ENCODE results near the gene AMT.
A peak's percentile ranks its signal among the peaks of the same experiment; 100 is the strongest.

Gene AMT

DNA sequence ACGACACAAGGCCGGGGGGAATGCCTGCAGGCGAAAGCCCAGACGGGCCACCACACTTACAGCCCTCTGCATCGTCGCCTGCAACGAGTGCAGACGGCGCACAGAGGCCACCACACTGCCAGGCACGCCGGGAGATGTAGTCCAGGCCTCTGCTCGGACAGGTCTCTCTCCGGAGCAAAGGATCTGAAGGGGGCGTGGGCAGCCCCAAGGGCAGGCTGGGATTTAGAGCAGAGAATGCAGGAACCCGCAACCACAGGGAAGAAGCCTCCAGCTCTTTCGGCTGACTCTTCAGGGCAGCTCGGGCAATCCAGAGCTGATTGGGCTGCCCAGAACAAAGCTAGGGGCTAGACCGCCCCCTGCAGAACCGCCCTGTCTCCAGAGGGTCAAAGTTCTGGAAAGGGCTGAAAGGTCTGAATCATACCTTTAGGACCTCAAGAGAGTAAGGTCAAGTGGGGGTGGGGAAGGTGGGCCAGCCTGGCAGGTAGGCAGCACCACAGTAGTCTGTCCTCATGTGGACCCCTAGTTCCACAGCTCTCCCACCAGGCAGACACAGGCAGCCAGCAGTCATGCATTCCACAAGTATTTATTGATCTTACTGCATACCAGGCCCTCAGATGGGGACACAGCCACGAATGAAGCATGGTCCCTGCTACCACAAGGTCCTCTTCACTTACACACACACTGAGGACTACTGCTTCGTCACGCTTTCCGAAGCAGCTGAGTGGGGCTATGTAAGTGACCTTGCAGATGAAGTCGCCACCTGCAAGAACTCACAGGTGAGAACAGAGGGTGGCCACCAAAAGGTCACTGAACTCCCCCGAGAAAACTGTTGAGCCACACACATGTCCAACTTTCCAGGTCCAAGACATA is at the start of gene AMT:
Gene AMT, minus strand, starts transcription at position 95 of the 870 bp plus-strand sequence. Its CDS starts 23 bp downstream, at position 72.
- no peak for DNase-seq

DNA sequence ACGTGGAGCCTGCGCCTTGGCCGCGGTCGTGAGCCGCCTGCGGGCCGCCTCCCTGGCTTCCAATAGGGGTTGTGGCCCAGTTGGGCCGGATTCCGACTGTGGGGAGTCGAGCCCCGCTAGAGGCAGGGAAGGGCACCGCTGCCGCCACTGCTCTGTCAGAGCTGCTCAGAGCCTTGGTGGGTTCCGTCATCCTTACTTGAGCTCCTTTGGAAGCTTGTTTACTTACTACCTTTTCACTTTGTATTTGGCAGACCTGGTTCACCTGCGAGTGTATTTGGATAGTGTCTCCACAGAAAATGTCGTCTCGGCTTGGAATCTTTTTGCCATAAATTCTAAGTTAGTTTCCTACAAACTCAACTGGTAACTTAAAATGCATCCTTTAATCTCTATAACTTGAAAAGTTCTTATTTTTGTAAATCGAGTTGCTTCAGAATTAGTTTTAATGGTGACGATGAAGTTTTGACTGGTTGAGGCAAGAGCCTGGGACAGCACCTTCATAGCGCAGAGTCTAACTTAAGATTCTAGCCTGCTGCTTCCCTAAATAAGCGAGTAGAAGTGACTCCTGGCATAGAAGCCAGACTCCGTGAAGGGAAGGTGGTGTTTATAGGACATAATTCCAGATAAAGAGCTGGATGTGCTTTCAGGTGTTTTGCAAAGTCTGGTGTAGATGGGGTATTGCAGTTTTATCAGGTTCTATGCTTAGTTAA is 48.6 kb upstream of the AMT start:
- DNase-seq = no peak

- peak; percentile 79 to 94 for DNase-seq
Observed at GRCh38 chr3:49469936-49470713, 47.9 kb upstream of the AMT start, which contains the start of gene DAG1. TSS of gene DAG1 (plus strand) at chr3:49470267. CDS start at chr3:49510535, 40,268 bp downstream.

DNA sequence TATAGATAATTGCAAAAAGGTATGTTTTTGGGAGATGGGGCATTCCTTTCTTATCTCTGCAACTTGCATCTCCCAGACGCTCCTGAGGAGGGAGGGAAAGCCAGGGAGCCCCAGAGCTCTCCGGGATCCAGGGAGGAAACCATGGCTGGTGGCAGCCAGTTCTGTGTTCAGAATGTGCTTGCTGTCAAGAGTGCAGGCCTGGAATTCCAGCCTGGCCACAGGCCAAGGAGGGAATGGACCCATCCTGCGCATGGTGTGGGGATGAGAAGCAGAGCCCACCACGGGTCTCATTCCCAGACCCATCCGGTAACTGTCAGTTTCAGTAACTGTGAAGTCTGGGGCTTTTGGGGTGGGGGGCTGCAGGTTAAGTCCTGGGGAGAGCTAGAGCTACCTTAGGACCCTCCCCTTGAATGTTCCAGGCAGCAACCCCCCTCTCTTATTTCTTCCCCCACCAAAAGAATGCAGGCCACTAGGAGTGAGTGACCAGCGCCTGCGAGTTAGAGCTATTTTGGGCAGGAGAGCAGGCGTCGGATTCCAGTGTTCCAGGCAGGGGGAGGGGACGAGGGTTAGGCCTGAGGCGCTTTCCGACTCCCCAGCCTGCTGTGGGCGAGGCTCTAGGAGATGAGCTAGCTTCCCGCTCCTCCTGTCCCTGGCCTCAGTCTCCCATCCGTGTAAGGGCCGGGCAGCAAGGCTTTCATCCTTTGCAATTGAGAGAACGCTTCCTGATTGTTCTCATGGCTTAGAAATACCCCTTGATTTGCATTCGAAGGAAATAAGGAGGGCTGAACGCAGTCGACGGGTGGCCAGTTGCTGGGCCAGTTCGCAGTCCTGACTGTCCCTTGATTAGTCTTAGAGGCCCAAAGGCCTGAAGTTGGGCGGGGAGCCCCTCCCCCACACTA is 47.0 kb upstream of the AMT start:
- DNase-seq = no peak

DNA sequence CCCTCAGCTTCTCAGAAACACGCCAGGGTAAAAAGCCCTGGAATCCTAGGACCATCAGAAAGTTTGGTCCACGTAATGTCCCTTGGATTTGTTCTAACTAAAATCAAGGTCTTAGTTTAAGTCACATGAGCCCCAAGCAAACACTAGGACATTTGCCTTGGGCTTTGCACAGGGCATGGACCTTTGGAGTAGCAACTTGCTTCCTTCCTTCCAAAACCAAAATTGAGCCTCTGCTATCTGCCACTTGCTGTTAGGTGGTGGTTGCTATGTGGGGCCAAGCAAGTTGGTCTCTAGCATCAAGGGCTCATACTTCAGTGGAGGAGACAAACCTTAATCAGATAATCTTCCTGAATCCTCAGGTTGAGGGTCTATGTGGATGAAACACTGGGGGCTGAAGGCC is 43.8 kb upstream of the AMT start:
- no peak for DNase-seq

GRCh38 chr3:49465270-49466034 is 43.2 kb upstream of the AMT start:
- DNase-seq = no peak

- DNase-seq = no peak
Observed at GRCh38 chr3:49462222-49462621, 39.9 kb upstream of the AMT start.

- DNase-seq = no peak
Observed at GRCh38 chr3:49461443-49462171, 39.3 kb upstream of the AMT start.

- no peak for DNase-seq
Observed at GRCh38 chr3:49460956-49461355, 38.7 kb upstream of the AMT start.

DNA sequence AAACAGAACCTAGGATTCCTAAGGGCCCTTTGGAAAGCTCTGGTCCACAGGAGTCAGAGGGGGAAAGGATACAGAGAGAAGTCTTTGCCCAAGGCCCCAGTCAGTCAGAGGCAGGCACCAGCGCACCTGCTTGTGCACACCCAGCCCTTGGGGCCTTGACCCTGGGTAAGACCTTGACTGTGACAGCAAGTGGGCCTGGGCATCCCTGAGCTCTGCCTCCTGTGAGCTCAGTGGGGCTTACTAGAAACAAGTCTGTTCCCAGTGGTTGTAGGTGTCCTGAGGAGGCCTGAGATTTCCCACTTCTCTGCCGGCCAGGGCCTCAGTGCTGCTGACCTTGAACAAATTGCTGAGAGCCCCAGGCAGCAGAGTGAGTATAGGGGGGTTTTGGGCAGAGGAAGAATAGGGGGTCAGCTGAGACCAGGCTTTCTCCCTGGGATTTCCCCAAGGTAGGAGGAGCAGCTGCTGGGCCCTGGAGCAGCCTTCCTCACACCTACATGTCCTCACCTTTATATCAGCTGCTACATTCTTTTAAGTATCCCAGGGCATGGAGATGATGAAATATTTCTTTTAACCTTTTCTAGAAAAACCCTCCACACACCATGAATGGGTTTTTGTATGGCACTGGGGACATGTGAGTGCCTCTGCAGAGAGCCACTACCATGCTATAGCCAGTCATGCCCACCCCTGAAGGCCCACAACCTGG is 38.1 kb upstream of the AMT start:
- DNase-seq = no peak

DNA sequence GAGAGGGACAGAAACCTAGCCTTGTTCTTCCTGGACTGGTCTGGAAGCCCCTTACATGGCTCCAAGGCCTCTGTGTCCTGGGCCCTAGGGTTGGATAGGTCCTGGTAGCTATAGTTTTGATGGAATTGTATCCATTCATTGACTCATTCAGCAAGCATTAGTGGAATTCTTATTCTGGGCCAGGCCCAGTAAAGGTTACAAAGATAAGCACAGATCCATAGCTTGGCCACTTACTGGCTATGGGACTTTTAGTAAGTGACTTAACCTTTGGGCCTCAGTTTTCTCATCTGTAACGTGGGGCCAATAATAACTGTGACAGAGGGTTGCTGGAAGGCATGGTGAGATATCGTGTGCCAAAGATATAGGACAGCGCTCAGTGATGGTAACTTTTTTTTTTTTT is 34.2 kb upstream of the AMT start:
- no peak for DNase-seq

GRCh38 chr3:49454898-49455681 is 32.8 kb upstream of the AMT start:
- no peak for DNase-seq

GRCh38 chr3:49454458-49454857 is 32.2 kb upstream of the AMT start:
- no peak for DNase-seq

DNA sequence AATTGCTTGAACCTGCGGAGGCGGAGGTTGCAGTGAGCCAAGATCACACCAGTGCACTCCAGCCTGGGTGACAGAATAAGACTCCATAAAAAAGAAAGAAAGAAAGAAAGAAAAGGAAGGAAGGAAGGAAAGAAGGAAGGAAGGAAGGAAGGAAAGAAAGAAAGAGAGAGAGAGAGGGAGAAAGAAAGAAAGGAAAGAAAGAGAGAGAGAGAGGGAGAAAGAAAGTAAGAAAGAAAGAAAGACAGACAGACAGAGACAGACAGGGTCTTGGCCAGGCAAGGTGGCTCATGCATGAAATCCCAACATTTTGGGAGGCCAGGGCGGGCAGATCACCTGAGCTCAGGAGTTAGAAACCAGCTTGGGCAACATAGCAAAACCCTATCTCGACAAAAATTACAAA is 31.3 kb upstream of the AMT start:
- DNase-seq = no peak

DNA sequence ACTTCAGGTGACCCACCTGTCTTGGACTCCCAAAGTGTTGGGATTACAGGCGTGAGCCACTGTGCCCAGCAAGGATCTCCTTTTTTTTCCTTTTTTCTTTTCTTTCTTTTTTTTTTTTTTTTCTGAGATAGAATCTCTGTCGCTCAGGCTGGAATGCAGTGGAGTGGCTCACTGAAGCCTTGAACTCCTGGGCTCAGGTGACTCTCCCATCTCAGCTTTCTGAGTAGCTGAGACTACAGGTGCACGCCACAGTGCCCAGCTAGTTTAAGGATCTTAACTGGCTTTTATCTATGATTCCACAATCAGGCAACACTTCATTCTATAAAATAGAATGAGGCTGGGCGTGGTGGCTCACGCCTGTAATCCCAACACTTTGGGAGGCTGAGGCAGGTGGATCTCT is 23.1 kb upstream of the AMT start:
- no peak for DNase-seq

GRCh38 chr3:49434731-49435130 is 12.5 kb upstream of the AMT start:
- DNase-seq = no peak

DNA sequence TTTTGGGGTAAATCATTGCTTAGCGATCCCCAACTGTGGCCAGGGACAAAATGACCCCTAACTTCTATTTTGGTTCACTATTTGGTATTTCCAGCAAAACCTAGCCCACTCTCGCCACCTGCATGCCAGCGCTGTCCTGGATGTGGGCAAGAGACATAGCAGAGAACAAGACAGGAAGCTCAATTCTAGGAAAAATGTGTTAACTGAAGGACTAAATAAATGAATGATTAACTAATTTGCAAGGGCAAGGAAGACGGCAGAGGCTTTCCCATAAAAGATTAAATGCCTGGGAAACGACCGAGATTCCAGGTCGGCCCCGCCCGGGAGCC is 6.4 kb upstream of the AMT start:
- no peak for DNase-seq

- DNase-seq = no peak
Observed at GRCh38 chr3:49427586-49427985, 5.3 kb upstream of the AMT start.

- no peak for DNase-seq
Observed at GRCh38 chr3:49424816-49425215, 2.5 kb upstream of the AMT start.

Data from bone marrow (tissue), 2 donors.